Astrocyte of the spinal cord (primary cell): ENCODE results near the gene ME3.
A peak's percentile ranks its signal among the peaks of the same experiment; 100 is the strongest.

Source experiments
- DNase-seq: peaks from one replicate; pipeline ENCODE4 v3.0.0; 2011; ENCODE audit warnings: low read depth, low spot score
- H3K4me3 ChIP-seq: 2 replicates; pipeline ENCODE4 v1.5.1; 2011; ENCODE audit warnings: low read depth, mild to moderate bottlenecking, low read length, moderate library complexity
- in situ Hi-C: cut with HindIII; loops from 2 replicates; pipeline ENCODE4 v1.10.0; 2017; ENCODE audit warnings: low sequenced_read_pairs
- TF ChIP-seq, protein P1 (sequence below): IDR thresholded peaks from 2 replicates; pipeline ENCODE4 v1.5.1; 2012; ENCODE audit warnings: low read depth, mild to moderate bottlenecking, low read length, inconsistent platforms

Gene ME3

GRCh38 chr11:86497836-86498235 lies 174.6 kb downstream of the ME3 start:
- in situ Hi-C loops, result no loop called here
- TF ChIP-seq, protein P1, sequence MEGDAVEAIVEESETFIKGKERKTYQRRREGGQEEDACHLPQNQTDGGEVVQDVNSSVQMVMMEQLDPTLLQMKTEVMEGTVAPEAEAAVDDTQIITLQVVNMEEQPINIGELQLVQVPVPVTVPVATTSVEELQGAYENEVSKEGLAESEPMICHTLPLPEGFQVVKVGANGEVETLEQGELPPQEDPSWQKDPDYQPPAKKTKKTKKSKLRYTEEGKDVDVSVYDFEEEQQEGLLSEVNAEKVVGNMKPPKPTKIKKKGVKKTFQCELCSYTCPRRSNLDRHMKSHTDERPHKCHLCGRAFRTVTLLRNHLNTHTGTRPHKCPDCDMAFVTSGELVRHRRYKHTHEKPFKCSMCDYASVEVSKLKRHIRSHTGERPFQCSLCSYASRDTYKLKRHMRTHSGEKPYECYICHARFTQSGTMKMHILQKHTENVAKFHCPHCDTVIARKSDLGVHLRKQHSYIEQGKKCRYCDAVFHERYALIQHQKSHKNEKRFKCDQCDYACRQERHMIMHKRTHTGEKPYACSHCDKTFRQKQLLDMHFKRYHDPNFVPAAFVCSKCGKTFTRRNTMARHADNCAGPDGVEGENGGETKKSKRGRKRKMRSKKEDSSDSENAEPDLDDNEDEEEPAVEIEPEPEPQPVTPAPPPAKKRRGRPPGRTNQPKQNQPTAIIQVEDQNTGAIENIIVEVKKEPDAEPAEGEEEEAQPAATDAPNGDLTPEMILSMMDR, result no peak
- no peak overlapping the region for H3K4me3 ChIP-seq
- no peak for DNase-seq

GRCh38 chr11:86497310-86497709 lies 175.1 kb downstream of the ME3 start:
- no peak overlapping the region for H3K4me3 ChIP-seq
- TF ChIP-seq, protein P1, result no peak
- in situ Hi-C loops, result no loop called here
- peak; percentile 66 for DNase-seq

- in situ Hi-C loops, result no loop called here
- peak; percentile 36 for DNase-seq
- no peak overlapping the region for H3K4me3 ChIP-seq
- TF ChIP-seq, protein P1, result no peak
Observed at GRCh38 chr11:86495351-86495750, 177.1 kb downstream of the ME3 start.

DNA sequence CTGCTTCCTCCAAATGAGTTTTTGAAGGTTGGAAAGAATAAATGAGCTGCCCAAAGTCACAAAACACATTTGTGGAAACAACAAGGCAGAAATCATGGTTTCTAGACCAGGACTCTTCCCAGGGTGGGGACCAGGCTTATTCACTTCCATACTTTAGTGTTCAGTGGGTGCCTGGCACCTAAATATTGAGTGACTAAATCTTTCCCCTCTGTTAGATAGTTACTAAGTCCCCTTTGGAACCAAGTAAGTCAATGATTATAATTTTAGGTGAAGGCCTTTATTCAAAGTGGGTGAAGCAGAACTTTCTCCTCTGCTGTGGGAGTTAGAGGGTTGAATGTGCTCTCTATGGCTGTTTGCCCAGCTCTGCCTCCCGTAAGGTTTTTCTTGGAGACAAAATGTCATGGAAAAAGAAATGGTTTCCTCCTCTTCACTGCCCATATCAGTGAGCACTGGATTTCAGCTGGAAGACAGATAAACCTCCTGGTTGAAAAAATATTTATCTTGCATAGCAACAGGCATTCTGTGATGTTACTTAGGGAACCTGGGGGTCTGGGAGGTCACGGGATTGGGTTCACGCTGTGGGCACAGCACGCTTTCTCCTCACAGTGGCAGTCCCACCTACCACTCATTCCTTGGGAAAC lies 179.9 kb downstream of the ME3 start:
- in situ Hi-C loops, result no loop called here
- H3K4me3 ChIP-seq, result no peak overlapping the region
- TF ChIP-seq, protein P1, result no peak
- DNase-seq, result no peak

GRCh38 chr11:86491027-86491426 lies 181.4 kb downstream of the ME3 start:
- in situ Hi-C loops, result no loop called here
- DNase-seq, result peak; percentile 32
- no peak overlapping the region for H3K4me3 ChIP-seq
- TF ChIP-seq, protein P1, result no peak

- DNase-seq, result peak; percentile 36
- H3K4me3 ChIP-seq, result no peak overlapping the region
- in situ Hi-C loops, result no loop called here
- TF ChIP-seq, protein P1, result no peak
Observed at GRCh38 chr11:86490582-86490981, 181.8 kb downstream of the ME3 start.

DNA sequence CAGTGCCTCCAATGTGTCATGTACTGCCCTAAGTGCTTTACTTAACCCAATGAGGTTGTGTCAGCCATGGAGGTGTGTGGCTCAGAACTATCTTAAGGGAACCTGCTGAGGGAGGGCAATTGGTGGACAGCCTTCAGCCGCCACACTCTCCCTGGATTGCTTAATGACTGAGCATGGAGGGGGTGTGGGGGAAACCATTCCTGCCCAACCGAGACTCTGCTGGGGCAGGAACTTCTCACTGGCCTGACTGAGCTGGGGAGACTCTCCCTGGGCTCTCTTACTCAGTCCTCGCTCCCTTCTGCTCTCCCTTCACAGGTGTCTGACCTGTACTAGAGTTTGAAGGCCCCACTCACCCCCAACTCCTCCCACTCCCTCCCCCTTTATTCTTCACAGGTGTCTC lies 183.0 kb downstream of the ME3 start:
- no peak for DNase-seq
- in situ Hi-C loops, result no loop called here
- TF ChIP-seq, protein P1, result no peak
- H3K4me3 ChIP-seq, result no peak overlapping the region
